GM10266 (cell line): ENCODE results near the gene GLYR1.
"Not testable (repeated sequence)": the region's sequence is repeated elsewhere in the genome, so short reads cannot be mapped to it uniquely, and the experiment has no call there.

Experiments used
- DNase-seq: peaks from one replicate; pipeline ENCODE4 v3.0.0; 2012; ENCODE audit errors: extremely low spot score
- CTCF ChIP-seq: IDR thresholded peaks from 2 replicates; pipeline ENCODE4 v1.5.1; 2012; ENCODE audit warnings: mild to moderate bottlenecking, low read depth; ENCODE audit not compliant: control insufficient read depth, insufficient read depth; ENCODE audit errors: missing control alignments

GLYR1 gene

GRCh38 chr16:4787627-4788482 lies 59.2 kb downstream of the GLYR1 start, which contains the start of gene SEPTIN12:
SEPTIN12 (minus strand) TSS chr16:4788345; CDS start chr16:4787645, 700 bp downstream.
- DNase-seq = no peak
- no peak for TF ChIP-seq CTCF

GRCh38 chr16:4787068-4787467 lies 60.0 kb downstream of the GLYR1 start:
- TF ChIP-seq CTCF = no peak
- DNase-seq = no peak

GRCh38 chr16:4785758-4786433 lies 61.2 kb downstream of the GLYR1 start:
- DNase-seq = no peak

GRCh38 chr16:4784444-4784987 lies 62.6 kb downstream of the GLYR1 start:
- DNase-seq = not testable (repeated sequence)

More at GRCh38 chr16:4785758-4786433, 61.2 kb downstream of the GLYR1 start:
- TF ChIP-seq CTCF = no peak

- DNase-seq = no peak
- TF ChIP-seq CTCF = no peak
Observed at GRCh38 chr16:4783951-4784336, 63.1 kb downstream of the GLYR1 start.

GRCh38 chr16:4783251-4783950 lies 63.7 kb downstream of the GLYR1 start:
- DNase-seq = no peak
- no peak for TF ChIP-seq CTCF

GRCh38 chr16:4780235-4780634 lies 66.9 kb downstream of the GLYR1 start:
- no peak for TF ChIP-seq CTCF
- no peak for DNase-seq
